SK-N-DZ (cell line): Measurements from ENCODE around the gene ALG12.

ENCODE experiments used
- DNase-seq: peaks from one replicate; pipeline ENCODE4 v3.0.0-alpha.2; 2015; ENCODE audit warnings: low spot score

ALG12 gene

GRCh38 chr22:49889071-49889470, 29.2 kb downstream of the ALG12 start:
- no peak for DNase-seq

GRCh38 chr22:49887702-49888101, 30.5 kb downstream of the ALG12 start:
- DNase-seq, result no peak

GRCh38 chr22:49887064-49887451, 31.2 kb downstream of the ALG12 start:
- no peak for DNase-seq

- DNase-seq, result no peak
These were observed 31.7 kb downstream of the ALG12 start for GRCh38 chr22:49886346-49887063.

GRCh38 chr22:49885881-49886280, 32.4 kb downstream of the ALG12 start:
- DNase-seq, result no peak

- no peak for DNase-seq
These were observed 33.0 kb downstream of the ALG12 start for GRCh38 chr22:49885281-49885680.

GRCh38 chr22:49884503-49885260, 33.6 kb downstream of the ALG12 start:
- no peak for DNase-seq

- DNase-seq, result no peak
These were observed 34.2 kb downstream of the ALG12 start for GRCh38 chr22:49884075-49884474.

- no peak for DNase-seq
These were observed 35.0 kb downstream of the ALG12 start for GRCh38 chr22:49883294-49883640.

GRCh38 chr22:49882519-49883293, 35.5 kb downstream of the ALG12 start:
- no peak for DNase-seq

GRCh38 chr22:49881856-49882255, 36.4 kb downstream of the ALG12 start:
- DNase-seq, result no peak

GRCh38 chr22:49880281-49880680, 38.0 kb downstream of the ALG12 start:
- no peak for DNase-seq

- no peak for DNase-seq
These were observed 38.4 kb downstream of the ALG12 start for GRCh38 chr22:49879871-49880270.

GRCh38 chr22:49878206-49878605, 40.0 kb downstream of the ALG12 start:
- DNase-seq, result no peak

GRCh38 chr22:49877642-49878041, 40.6 kb downstream of the ALG12 start:
- DNase-seq, result no peak

GRCh38 chr22:49873228-49873940, 44.9 kb downstream of the ALG12 start:
- DNase-seq, result no peak

GRCh38 chr22:49872347-49872746, 45.9 kb downstream of the ALG12 start:
- no peak for DNase-seq

- no peak for DNase-seq
These were observed 46.8 kb downstream of the ALG12 start for GRCh38 chr22:49871482-49871881.

GRCh38 chr22:49869845-49870712, 48.2 kb downstream of the ALG12 start:
- DNase-seq, result no peak

- no peak for DNase-seq
These were observed 49.0 kb downstream of the ALG12 start for GRCh38 chr22:49869086-49869830.
